ENCODE data around the gene OR10H1. TPM values are rescaled to one million over a fixed set of nuclear protein-coding genes. Genes with fewer than 3 reads are reported as not detected.
"Not testable (repeated sequence)": the region's sequence is repeated elsewhere in the genome, so short reads cannot be mapped to it uniquely, and the experiment has no call there.

OR10H1 gene
- total RNA-seq, 1 donor from 2014 or later, result not detected

DNA sequence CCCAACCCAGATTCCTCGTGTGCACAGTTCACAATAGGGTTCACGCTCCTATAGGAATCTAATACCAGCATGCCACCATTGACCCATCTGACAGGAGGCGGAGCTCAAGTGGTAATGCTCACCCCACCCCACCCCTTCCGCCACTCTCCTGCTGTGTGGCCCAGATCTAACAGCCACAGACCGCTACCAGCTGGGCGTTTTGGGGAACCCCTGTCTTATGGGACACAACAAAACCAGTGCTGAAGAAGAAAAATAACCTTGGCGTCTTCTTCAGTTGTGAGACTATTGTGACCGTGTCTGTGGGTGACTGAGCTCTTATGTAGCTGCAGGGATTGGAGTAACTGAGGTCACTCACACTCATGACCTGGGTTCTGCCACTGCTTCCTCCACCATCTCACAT is 5.2 kb upstream of the OR10H1 start:
- Histone ChIP-seq H3K4me1 (no peaks in the 10 kb centered on the region), H3K27ac (replicated peaks) (no peak overlapping the region), H3K4me3 (no peak overlapping the region), H3K36me3 (no peaks in the 10 kb centered on the region), H3K27me3 (ENCODE audit: low read depth) (peaks cover 35% of the 10 kb centered on the region), H3K9me3 (replicated peaks) (no peaks in the 10 kb centered on the region)
- TF ChIP-seq, protein P1, sequence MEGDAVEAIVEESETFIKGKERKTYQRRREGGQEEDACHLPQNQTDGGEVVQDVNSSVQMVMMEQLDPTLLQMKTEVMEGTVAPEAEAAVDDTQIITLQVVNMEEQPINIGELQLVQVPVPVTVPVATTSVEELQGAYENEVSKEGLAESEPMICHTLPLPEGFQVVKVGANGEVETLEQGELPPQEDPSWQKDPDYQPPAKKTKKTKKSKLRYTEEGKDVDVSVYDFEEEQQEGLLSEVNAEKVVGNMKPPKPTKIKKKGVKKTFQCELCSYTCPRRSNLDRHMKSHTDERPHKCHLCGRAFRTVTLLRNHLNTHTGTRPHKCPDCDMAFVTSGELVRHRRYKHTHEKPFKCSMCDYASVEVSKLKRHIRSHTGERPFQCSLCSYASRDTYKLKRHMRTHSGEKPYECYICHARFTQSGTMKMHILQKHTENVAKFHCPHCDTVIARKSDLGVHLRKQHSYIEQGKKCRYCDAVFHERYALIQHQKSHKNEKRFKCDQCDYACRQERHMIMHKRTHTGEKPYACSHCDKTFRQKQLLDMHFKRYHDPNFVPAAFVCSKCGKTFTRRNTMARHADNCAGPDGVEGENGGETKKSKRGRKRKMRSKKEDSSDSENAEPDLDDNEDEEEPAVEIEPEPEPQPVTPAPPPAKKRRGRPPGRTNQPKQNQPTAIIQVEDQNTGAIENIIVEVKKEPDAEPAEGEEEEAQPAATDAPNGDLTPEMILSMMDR (IDR thresholded peaks at IDR 0.05; ENCODE audit: borderline replicate concordance), result no peak
- intact Hi-C loops (cut with micrococcal nuclease), result no loop called here
- no peak for DNase-seq

DNA sequence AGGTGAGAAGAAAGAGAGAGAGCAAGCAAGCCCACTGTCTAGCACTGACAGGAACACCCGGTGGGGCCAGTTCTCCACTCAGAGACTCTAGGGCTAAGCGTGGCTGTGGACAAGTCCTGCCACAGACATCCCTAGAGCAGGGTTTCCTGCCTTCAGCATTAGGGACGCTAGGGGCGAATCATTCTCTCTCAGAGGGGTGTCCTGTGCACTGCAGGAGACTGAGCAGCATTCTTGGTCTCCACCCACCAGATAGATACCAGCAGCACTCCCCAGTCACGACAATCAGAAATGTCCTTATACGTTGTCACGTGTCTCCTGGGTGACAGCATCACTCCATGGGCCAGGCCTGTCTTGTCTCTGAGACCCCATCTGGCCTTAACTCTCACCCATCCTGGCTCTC is 1.5 kb downstream of the OR10H1 start:
- Histone ChIP-seq H3K27ac (replicated peaks) (no peak overlapping the region), H3K9me3 (replicated peaks) (no peaks in the 10 kb centered on the region), H3K36me3 (no peaks in the 10 kb centered on the region), H3K4me3 (no peak overlapping the region), H3K27me3 (ENCODE audit: low read depth) (peaks cover 66% of the 10 kb centered on the region), H3K4me1 (no peaks in the 10 kb centered on the region)
- DNase-seq, result no peak
- TF ChIP-seq, protein P1 (IDR thresholded peaks at IDR 0.05; ENCODE audit: borderline replicate concordance), result no peak
- intact Hi-C loops (cut with micrococcal nuclease), result no loop called here

DNA sequence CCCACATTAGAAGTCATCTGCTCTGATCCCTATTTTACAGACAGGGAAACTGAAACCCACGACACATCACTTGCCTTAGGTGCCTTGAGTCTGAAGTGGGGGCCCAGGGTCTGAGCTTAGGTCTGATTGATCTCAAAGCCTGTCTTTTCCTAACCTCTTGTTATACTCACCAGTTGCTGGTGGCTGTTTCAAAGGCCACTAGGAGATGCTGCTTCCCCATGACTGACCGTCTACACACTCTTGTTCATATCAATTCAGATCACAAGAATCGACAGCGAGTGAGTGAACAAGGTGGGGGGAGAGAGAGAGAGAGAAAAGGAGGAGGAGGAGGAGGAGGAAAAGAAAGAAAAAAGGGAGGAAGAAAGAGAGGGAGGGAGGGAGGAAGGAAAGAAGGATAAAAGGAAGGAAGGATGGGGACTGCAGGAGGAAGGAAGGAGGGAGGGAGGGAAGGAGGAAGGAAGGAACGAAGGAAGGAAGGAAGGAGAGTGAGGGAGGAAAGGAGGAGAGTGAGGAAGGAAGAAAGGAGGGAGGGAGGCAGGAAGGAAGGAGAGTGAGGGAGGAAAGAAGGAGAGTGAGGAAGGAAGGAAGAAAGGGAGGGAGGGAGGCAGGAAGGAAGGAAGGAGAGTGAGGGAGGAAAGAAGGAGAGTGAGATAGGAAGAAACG is 3.3 kb downstream of the OR10H1 start:
- Histone ChIP-seq H3K27me3 (ENCODE audit: low read depth) (peaks cover 66% of the 10 kb centered on the region), H3K4me3 (no peak overlapping the region), H3K36me3 (no peaks in the 10 kb centered on the region), H3K27ac (replicated peaks) (no peak overlapping the region), H3K9me3 (replicated peaks) (no peaks in the 10 kb centered on the region), H3K4me1 (no peaks in the 10 kb centered on the region)
- TF ChIP-seq, protein P1 (IDR thresholded peaks at IDR 0.05; ENCODE audit: borderline replicate concordance), result no peak
- intact Hi-C loops (cut with micrococcal nuclease), result no loop called here
- no peak for DNase-seq

DNA sequence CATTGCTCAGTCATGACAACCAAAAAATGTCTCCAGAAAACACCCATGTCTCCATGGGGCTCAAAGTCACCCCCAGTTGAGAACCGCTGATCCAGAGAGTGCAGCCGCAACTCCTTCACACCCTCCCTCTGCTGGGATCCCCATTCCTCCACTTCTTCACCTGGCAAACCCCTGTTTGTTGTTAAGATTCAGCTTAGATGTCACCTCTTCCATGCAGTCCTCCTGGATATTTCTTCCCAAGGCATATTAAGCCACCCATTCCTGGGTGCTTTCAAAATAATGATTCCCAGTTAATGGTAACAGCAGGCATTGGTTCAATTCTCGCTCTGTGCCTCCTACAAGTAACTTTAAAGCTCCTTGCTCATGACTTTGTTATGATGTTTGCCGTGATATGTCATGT is 4.0 kb downstream of the OR10H1 start:
- no peaks in the 10 kb centered on the region for H3K9me3 ChIP-seq (replicated peaks)
- TF ChIP-seq, protein P1 (IDR thresholded peaks at IDR 0.05; ENCODE audit: borderline replicate concordance), result no peak
- no peak overlapping the region for H3K27ac ChIP-seq (replicated peaks)
- H3K36me3 ChIP-seq, result no peaks in the 10 kb centered on the region
- no peaks in the 10 kb centered on the region for H3K4me1 ChIP-seq
- no peak for DNase-seq
- intact Hi-C loops (cut with micrococcal nuclease), result no loop called here
- H3K4me3 ChIP-seq, result no peak overlapping the region
- peaks cover 68% of the 10 kb centered on the region for H3K27me3 ChIP-seq (ENCODE audit: low read depth)

DNA sequence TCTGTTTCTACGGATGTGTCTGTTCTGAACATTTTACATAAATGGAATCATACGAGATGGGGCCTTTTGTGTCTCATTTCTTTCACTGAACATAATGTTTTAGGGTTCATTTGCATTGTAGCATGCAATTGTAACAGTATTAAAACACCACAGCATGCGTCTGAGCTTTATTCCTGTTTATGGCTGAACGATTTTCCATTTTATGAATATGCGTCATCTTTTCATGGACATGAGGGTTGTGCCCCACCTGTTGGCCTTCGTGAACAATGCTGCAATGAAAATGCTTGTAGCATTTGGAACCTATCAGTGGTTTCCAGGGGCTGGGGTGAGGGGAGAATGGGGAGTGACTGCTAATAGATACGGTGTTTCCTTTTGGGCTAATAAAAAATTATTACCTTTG is 5.1 kb downstream of the OR10H1 start:
- intact Hi-C loops (cut with micrococcal nuclease), result no loop called here
- Histone ChIP-seq H3K36me3 (no peaks in the 10 kb centered on the region), H3K27ac (replicated peaks) (no peak overlapping the region), H3K9me3 (replicated peaks) (no peaks in the 10 kb centered on the region), H3K4me3 (no peak overlapping the region), H3K4me1 (no peaks in the 10 kb centered on the region), H3K27me3 (ENCODE audit: low read depth) (peaks cover 70% of the 10 kb centered on the region)
- TF ChIP-seq, protein P1 (IDR thresholded peaks at IDR 0.05; ENCODE audit: borderline replicate concordance), result peak; percentile 54
- no peak for DNase-seq

DNA sequence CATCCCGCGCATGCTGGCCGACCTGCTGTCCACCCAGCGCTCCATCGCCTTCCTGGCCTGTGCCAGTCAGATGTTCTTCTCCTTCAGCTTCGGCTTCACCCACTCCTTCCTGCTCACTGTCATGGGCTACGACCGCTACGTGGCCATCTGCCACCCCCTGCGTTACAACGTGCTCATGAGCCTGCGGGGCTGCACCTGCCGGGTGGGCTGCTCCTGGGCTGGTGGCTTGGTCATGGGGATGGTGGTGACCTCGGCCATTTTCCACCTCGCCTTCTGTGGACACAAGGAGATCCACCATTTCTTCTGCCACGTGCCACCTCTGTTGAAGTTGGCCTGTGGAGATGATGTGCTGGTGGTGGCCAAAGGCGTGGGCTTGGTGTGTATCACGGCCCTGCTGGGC is 21.2 kb downstream of the OR10H1 start:
- H3K9me3 ChIP-seq (replicated peaks); intact Hi-C loops (cut with micrococcal nuclease); H3K4me1 ChIP-seq; H3K36me3 ChIP-seq; H3K27ac ChIP-seq (replicated peaks); DNase-seq; H3K4me3 ChIP-seq: not testable (repeated sequence)
- peaks cover 40% of the 10 kb centered on the region for H3K27me3 ChIP-seq (ENCODE audit: low read depth)

Data from left ventricle myocardium inferior (tissue), 1 donor.